ENCODE data around the gene NUP93. TPM values are rescaled to one million over a fixed set of nuclear protein-coding genes. Genes with fewer than 3 reads are reported as not detected.

The NUP93 gene
- total RNA-seq, 1 donor from 2014 or later, result 50.0 TPM

DNA sequence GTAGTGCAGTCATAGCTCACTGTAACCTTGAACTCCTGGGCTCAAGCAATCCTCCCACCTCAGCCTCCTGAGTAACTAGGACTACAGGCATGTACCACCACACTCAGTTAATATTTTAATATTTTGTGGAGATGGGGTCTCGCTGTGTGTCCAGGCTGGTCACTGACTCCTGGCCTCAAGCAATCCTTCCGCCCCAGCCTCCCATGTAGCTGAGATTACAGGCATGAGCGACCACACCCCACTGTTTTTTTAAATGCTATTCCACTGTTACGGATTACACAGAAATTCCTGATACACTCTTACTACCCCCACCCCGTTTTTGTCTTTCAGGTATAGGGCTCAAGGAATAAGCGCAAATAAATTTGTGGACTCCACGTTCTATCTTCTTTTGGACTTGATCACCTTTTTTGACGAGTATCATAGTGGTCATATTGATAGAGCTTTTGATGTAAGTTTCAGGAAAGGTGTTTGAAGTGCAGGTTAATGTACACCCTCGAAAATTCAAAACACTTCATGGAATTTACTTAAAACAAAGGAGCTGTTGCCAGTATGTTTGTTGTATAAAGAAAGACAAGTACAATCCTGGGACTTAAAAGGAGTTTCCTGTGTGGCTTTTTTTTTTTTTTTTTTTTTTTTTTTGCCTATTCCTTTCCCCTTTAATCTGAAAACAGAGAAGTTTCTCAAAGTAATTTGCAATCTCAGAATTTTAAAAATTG lies 108.9 kb downstream of the NUP93 start:
- DNase-seq (ENCODE audit: low spot score), result no peak
- Mint-ChIP-seq H3K4me3 (ENCODE audit: unreplicated experiment) (no peak overlapping the region), H3K9me3 (ENCODE audit: low read depth) (no peaks in the 10 kb centered on the region), H3K27ac (ENCODE audit: unreplicated experiment) (no peak overlapping the region), H3K4me1 (ENCODE audit: low read depth) (peaks cover 39% of the 10 kb centered on the region), H3K27me3 (ENCODE audit: low read depth) (no peaks in the 10 kb centered on the region), H3K36me3 (ENCODE audit: low read depth) (peaks cover 35% of the 10 kb centered on the region)
- TF ChIP-seq, protein P1, sequence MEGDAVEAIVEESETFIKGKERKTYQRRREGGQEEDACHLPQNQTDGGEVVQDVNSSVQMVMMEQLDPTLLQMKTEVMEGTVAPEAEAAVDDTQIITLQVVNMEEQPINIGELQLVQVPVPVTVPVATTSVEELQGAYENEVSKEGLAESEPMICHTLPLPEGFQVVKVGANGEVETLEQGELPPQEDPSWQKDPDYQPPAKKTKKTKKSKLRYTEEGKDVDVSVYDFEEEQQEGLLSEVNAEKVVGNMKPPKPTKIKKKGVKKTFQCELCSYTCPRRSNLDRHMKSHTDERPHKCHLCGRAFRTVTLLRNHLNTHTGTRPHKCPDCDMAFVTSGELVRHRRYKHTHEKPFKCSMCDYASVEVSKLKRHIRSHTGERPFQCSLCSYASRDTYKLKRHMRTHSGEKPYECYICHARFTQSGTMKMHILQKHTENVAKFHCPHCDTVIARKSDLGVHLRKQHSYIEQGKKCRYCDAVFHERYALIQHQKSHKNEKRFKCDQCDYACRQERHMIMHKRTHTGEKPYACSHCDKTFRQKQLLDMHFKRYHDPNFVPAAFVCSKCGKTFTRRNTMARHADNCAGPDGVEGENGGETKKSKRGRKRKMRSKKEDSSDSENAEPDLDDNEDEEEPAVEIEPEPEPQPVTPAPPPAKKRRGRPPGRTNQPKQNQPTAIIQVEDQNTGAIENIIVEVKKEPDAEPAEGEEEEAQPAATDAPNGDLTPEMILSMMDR (IDR thresholded peaks at IDR 0.05), result no peak

DNA sequence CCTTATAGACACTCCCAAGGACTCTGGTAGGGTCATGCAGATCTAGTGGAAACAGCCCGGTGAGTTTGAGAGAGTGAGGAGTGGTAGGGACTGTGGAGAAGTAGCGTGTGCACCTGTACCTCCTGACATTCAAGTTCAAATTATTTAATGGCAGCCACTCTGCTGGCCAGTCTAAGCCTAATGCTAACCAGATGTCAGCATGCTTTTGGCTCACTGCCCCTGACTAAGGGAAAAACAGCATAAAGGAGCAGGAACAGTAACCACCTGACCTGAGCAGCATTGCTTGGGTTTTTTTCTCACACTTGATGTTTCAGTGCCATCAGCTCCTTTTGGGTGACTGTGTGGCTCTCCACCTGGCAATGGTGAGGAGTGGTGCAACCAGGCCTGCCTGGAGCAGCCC lies 111.3 kb downstream of the NUP93 start:
- peaks cover 26% of the 10 kb centered on the region for H3K4me1 Mint-ChIP-seq (ENCODE audit: low read depth)
- TF ChIP-seq, protein P1 (IDR thresholded peaks at IDR 0.05), result no peak
- no peak for DNase-seq (ENCODE audit: low spot score)
- H3K9me3 Mint-ChIP-seq (ENCODE audit: low read depth), result no peaks in the 10 kb centered on the region
- H3K36me3 Mint-ChIP-seq (ENCODE audit: low read depth), result peaks cover 34% of the 10 kb centered on the region
- no peaks in the 10 kb centered on the region for H3K27me3 Mint-ChIP-seq (ENCODE audit: low read depth)
- no peak overlapping the region for H3K4me3 Mint-ChIP-seq (ENCODE audit: unreplicated experiment)
- no peak overlapping the region for H3K27ac Mint-ChIP-seq (ENCODE audit: unreplicated experiment)

DNA sequence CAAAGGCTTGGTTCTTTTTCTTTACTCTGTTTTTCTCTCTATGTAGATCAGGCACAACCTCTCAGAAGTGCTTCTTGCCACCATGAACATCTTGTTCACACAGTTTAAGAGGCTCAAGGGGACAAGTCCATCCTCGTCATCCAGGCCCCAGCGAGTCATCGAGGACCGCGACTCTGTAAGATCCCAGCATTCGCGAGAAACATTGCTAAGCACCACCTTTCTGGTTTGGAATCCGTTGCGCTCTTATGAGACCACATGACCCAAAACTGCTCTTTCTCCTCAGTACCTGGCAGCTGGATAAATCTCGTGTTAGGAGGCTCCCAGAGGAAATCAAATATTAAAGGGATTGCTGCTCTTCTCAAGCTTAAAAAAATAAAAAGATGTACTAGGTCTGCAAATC lies 111.7 kb downstream of the NUP93 start:
- no peak for DNase-seq (ENCODE audit: low spot score)
- Mint-ChIP-seq H3K36me3 (ENCODE audit: low read depth) (peaks cover 34% of the 10 kb centered on the region), H3K4me1 (ENCODE audit: low read depth) (peaks cover 22% of the 10 kb centered on the region), H3K9me3 (ENCODE audit: low read depth) (no peaks in the 10 kb centered on the region), H3K27ac (ENCODE audit: unreplicated experiment) (no peak overlapping the region), H3K27me3 (ENCODE audit: low read depth) (no peaks in the 10 kb centered on the region), H3K4me3 (ENCODE audit: unreplicated experiment) (no peak overlapping the region)
- TF ChIP-seq, protein P1 (IDR thresholded peaks at IDR 0.05), result no peak

- Mint-ChIP-seq H3K4me3 (ENCODE audit: unreplicated experiment) (no peak overlapping the region), H3K27me3 (ENCODE audit: low read depth) (no peaks in the 10 kb centered on the region), H3K4me1 (ENCODE audit: low read depth) (peaks cover 22% of the 10 kb centered on the region), H3K27ac (ENCODE audit: unreplicated experiment) (no peak overlapping the region), H3K9me3 (ENCODE audit: low read depth) (no peaks in the 10 kb centered on the region), H3K36me3 (ENCODE audit: low read depth) (peaks cover 34% of the 10 kb centered on the region)
- TF ChIP-seq, protein P1 (IDR thresholded peaks at IDR 0.05), result no peak
- no peak for DNase-seq (ENCODE audit: low spot score)
Observed at GRCh38 chr16:56842133-56842532, 112.2 kb downstream of the NUP93 start.

DNA sequence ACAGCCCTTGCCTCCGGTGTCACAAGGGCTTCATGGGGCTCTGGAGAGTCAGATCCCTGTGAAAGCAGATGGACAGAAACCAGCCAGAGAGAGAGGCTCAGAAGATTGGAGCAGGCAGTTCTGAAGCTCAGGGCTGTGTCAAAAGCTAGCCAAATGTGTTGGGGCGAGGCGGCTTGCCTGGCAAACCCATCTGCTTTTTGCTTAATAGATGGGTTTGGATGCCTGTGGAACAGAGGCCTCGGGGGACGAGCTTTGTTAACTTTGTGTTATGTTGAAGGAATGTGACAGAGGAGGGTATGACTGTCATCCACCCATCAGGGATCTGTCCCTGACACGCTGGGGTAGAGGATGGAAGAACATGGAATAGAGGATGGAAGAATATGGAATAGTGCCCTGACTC lies 114.1 kb downstream of the NUP93 start:
- H3K27me3 Mint-ChIP-seq (ENCODE audit: low read depth), result no peaks in the 10 kb centered on the region
- TF ChIP-seq, protein P1 (IDR thresholded peaks at IDR 0.05), result no peak
- DNase-seq (ENCODE audit: low spot score), result no peak
- no peaks in the 10 kb centered on the region for H3K9me3 Mint-ChIP-seq (ENCODE audit: low read depth)
- no peak overlapping the region for H3K27ac Mint-ChIP-seq (ENCODE audit: unreplicated experiment)
- H3K36me3 Mint-ChIP-seq (ENCODE audit: low read depth), result peaks cover 28% of the 10 kb centered on the region
- H3K4me3 Mint-ChIP-seq (ENCODE audit: unreplicated experiment), result no peak overlapping the region
- peaks cover 40% of the 10 kb centered on the region for H3K4me1 Mint-ChIP-seq (ENCODE audit: low read depth)
